GM21529 (cell line): ENCODE data around the gene CTAG1B.
"Not testable (repeated sequence)": the region's sequence is repeated elsewhere in the genome, so short reads cannot be mapped to it uniquely, and the experiment has no call there.

Experiments
- ATAC-seq: cut with Tn5 transposase; IDR thresholded peaks from one replicate; pipeline ENCODE4 v1.9.1; 2021; ENCODE audit not compliant: unreplicated experiment

Gene CTAG1B

GRCh38 chrX:154628960-154629359 is 9.9 kb upstream of the CTAG1B start:
- ATAC-seq, result not testable (repeated sequence)

DNA sequence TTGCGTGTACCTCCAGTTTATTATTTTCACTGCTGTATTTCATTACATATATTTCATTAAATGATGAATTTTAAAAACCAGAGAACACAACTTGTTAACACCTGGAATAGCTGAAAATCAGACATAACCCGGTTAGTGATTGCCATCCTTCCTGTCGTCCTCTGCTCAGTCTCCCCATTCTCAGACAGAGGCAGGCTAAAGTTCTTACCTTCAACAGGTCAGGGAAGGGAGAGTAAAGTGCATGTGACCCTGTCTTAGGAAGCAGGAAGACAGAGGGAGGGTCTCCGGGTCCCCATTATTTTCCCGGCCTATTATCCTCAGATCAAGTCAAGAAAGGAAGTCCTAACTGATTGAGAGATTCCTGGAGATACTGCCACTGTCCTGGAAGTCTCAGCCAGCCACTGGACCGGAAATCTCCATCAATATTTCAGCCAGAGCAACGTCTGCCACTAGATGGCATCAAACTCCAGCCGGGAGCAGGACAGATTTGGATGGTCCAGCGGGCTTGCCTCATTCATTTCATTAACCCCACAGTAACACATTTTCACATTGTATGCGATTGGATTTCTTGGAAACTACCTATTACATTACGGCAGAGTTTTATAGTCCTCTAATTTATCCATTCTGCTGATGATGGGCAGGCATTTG is 1.8 kb upstream of the CTAG1B start:
- ATAC-seq, result not testable (repeated sequence)

DNA sequence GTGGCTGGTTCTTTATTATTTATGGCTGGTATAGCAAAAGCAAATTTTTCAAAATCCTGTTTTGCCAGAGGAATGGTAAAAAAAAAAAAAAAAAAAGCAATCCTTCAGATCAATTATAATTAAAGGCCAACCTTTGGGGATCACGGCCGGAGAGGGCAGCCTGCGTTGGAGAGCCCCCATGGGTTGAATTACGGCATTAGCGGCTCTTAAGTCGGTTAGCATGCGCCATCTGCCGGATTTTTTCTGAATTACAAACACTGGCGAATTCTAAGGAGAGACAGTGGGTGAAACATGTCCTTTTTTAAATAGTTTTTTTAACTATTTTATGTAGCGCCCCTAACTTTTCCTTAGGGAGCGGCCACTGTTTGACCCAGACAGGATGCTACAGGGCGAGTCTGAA is 5.5 kb downstream of the CTAG1B start:
- ATAC-seq, result not testable (repeated sequence)

DNA sequence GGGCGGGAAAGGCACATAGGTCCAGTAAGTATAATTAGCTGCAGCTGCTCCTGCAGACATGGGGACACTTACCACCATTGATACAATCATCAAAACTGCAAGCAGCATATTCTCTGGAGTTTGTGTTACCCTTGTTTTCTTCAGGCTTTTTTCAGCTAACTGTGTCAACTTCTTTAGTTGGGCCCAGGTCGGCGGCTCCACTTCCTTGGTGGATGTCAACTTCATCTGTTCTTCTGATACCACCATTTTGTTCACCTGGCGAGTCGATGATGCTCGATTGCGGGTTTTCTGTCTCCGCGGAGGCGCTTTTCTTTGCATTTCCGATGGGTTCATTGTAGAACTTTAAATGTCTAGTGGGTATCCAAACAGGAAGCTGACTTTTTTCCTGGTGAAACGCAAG is 7.9 kb downstream of the CTAG1B start:
- ATAC-seq, result not testable (repeated sequence)

DNA sequence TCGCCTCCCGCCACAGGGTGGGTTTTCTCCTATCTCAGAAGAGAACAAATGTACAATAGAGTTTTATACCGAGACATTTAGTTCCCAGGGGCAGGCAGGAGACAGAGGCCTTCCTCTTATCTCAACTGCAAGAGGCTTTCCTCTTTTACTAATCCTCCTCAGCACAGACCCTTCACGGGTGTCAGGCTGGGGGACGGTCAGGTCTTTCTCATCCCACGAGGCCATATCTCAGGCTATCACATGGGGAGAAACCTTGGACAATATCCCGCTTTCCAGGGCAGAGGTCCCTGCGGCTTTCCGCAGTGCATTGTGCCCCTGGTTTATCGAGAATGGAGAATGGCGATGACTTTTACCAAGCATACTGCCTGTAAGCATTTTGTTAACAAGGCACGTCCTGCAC is 10.3 kb downstream of the CTAG1B start:
- ATAC-seq, result not testable (repeated sequence)

GRCh38 chrX:154607976-154608375 is 11.1 kb downstream of the CTAG1B start:
- not testable (repeated sequence) for ATAC-seq

DNA sequence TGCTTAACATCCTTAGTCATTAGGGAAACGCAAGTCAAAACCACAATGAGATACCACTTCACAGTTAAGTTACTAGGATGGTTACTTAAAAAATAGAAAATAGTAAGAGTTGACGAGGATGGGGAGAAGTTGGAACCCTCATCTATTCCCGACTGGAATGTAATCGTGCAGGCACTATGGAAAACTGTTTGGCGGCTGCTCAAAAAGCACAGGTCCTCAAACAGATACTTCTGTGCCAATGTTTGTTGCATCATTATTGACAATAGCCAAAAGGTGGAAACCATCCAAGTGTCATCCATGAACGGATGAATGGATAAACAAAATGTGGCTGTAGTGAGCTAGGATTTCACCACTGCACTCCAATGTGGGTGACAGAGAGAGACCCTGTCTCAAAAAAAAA is 11.7 kb downstream of the CTAG1B start:
- no peak for ATAC-seq

DNA sequence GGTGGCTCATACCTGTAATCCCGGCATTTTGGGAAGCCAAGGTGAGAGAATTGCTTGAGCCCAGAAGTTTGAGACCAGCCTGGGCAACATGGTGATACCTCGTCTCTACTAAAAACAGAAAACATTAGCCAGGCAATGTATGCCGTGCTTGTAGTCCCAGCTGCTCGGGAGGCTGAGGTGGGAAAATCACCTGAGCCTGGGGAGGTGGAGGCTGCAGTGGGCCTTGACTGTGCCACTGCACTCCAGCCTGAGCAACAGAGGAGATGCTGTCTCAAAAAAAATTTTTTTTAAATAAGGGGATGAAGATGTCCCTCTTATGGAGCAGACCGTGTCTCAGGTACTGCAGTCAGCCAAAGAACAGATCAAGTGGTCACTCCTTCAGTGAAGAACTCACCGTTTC is 13.5 kb downstream of the CTAG1B start:
- ATAC-seq, result no peak

DNA sequence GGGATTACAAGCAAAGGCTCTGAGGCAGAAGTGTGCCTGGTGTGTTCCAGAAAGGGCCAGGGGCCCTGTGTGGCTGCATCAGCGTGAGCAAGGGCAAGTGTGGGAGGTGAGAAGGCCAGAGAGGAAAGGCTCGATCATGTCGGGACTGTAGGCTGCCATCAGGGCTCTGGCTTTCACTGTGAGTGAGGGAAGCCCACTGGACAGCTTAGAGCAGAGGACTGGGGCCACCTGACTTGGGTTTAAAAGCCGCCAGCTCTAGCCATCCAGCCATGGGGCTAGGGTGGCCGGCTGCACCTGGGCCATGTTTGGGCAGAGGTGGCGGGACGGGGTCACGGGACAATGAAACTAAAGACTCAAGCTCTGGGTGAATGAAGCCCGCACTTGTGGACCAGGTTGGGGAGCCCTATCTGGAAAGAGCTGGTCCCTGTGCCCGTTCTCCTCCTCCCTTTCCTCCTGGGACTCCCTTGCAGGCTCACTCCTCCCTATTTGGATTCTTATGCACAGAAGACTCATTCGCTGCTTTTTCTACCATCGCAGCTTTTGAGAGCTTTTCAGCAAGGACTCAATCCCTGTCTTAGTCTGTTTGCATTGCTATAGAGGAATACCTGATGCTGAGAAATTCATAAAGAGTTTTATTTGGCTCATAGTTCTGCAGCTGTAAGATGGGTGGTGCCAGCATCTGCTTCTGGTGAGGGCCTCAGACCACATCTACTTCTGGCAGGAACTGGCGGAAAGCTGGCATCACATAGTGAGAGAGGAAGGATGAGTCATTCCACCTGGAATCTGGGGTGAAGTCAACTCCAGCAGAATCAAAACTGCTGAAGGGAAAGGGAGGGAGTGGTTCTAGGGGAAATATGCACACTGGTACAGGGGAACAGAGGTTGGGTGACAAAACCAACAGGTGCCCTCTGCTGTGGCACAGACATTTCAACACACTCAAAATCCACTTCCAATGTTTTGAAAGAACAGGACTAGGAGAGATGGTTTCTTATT is 15.3 kb downstream of the CTAG1B start:
- ATAC-seq, result no peak

DNA sequence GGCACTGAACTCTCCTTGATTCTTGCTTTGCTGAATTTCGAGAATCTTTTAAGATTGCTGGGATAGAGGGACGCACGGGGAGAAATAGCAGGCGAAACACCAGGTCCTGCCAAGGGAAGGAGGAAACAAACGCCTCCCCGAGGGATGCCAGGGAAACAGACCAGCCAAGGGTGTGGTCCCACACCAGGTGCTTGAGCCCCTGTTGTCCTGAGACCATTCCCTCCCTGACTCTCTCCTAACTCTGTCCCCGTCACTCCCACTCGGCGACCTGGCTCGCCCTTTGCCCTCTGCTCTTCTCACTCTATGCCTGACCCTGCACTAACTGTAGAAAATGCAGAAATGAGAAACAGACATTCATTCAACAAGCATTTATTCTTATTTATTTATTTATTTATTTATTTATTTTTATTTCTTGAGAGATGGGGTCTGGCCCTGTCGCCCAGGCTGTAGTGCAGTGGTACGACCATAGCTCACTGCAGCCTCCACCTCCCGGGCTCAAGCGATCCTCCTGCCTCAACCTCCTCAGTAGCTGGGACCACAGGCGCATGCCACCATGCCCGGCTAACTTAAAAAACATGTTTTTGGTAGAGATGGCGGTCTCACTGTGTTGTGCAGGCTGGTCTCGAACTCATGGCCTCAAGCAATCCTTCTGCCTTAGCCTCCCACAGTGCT is 16.2 kb downstream of the CTAG1B start:
- ATAC-seq, result no peak

DNA sequence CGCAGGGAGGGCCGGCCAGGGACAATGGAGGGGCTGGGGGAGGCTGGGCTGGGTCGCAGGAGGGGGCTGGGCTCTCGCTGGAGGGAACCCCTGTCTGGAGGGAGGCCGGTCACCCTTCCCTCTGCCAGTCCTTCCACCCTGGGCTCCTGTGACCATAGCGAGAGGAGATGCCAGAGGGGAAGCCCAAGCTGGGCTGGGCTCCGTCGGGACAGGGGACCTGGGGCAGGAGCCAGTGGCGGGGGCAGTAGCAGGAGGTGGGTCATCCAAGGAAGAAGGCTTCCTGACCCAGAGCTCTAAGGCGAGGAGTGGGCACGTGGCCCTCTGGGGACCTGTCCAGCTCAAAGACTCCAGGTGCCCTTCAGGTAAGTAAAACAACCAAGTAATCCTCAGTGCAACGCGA is 16.9 kb downstream of the CTAG1B start:
- no peak for ATAC-seq

GRCh38 chrX:154600759-154601374 is 18.2 kb downstream of the CTAG1B start:
- ATAC-seq, result no peak

DNA sequence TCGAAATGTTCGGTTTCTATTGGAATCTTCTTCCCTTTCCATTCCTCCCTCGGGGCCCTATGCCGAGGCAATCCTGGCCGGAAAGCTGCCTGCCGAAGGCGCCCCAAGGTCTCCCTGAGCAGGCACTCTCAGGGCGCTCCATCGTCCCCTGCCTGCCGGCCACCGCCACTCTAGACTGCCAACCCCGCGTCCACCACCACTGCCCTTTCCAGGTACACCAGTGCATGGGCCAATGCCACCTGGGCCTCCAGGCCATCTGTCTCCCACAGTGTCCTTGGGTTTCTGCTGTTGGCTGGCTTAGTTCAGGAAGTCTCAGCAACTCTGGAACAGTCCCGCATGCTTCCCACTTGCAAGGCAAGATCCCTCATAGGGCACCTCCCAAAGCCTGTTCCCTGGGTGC is 19.6 kb downstream of the CTAG1B start:
- ATAC-seq, result no peak

DNA sequence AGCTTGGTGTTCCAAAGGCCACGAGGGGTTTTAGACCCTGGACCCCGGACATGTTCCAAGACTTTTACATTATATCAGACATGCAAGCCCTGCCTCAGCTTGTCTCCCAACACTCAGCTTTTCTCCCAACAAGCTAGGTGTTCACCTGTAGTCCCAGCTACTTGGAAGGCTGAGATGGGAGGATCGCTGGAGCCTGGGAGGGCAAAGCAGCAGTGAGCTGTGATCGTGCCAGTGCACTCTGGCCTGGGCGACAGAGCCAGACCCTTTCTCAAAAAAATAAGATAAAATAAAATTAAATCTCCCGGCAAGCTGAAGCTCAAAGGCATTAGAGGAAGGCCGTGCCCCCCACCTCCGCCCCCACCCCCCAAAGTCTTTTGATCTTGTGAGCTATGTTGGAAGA is 20.4 kb downstream of the CTAG1B start:
- ATAC-seq, result no peak

DNA sequence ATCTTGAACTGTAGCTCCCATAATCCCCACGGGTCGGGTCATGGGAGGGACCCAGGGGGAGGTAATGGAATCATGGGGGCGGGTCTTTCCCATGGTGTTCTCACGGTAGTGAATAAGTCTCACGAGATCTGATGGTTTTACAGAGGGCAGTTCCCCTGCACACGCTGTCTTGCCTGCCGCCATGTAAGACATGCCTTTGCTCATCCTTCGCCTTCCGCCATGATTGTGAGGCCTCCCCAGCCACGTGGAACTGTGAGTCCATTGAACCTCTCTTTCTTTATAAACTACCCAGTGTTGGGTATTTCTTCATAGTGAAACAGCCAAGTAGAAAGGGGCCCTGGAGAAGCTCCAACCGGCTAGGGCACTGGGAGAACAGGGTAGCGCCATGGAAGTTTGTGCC is 21.9 kb downstream of the CTAG1B start:
- ATAC-seq, result no peak

- ATAC-seq, result no peak
Measured at GRCh38 chrX:154596290-154596929, 22.7 kb downstream of the CTAG1B start.

- ATAC-seq, result no peak
Measured at GRCh38 chrX:154595559-154596249, 23.4 kb downstream of the CTAG1B start.

GRCh38 chrX:154594491-154594890 is 24.6 kb downstream of the CTAG1B start:
- no peak for ATAC-seq

DNA sequence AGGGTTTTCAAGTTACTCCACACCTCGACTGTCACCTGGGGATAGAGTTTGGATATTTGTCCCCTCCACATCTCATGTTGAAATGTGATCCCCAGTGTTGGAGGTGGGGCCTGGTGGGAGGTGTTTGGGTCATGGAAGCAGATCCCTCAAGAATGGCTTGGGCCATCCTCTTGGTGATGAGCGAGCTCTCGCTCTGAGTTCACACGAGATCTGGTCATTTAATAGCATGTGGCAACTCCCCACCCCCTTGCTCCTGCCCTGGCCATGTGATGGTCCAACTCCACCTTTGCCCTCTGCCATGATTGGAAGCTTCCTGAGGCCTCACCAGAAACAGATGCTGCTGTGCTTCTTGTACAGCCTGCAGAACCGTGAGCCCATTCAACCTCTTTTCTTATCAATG is 25.9 kb downstream of the CTAG1B start:
- no peak for ATAC-seq

DNA sequence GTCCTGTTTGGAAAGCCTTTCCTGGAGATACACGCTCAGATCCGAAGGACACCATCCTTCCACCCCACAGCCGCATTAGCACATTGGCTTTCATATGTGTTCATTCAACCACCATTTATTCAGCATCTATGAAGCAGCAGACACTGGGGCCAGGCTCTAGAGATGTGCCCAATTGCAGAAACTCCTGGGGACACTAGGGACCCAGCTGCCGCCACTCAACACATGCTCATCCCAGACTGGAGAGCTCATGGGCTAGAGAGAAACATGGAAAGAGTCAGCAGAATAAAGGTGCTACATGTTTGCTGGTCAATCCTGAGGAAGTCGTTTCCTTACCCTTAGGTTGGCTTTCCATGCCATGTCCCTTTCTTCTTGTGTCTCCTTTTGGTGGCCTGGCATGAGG is 26.6 kb downstream of the CTAG1B start:
- no peak for ATAC-seq
